WTC11 (cell line): ENCODE data around the gene DNASE2B. TPM values are rescaled to one million over a fixed set of nuclear protein-coding genes. Genes with fewer than 3 reads are reported as not detected.

ENCODE experiments used
- ATAC-seq: fragments of 200-7000 bp; cut with Tn5 transposase; 2 replicates; pipeline ENCODE4 v1.10.0; 2021; ENCODE audit warnings: mild to moderate bottlenecking, moderate library complexity
- CTCF ChIA-PET: fragments of 300-600 bp; sonication (Branson Sonifier 250); formaldehyde crosslinking; loops from one replicate; lab custom pipeline; 2021; ENCODE audit warnings: antibody characterized with exemption; lab: Charles Lee
- POLR2A ChIA-PET: fragments of 350-600 bp; sonication (Branson Sonifier 250); formaldehyde crosslinking; loops from one replicate; lab custom pipeline; 2021; ENCODE audit warnings: antibody characterized with exemption; lab: Charles Lee
- DNase-seq: peaks from one replicate; pipeline ENCODE4 v3.0.0; 2021; ENCODE audit warnings: low spot score
- H3K27ac Mint-ChIP-seq: 2 replicates; pipeline ENCODE4 v1.8.0; 2021; ENCODE audit warnings: mixed read lengths
- H3K27me3 Mint-ChIP-seq: 2 replicates; pipeline ENCODE4 v1.8.0; 2021; ENCODE audit warnings: low read depth, mild to moderate bottlenecking, moderate library complexity, mixed read lengths
- H3K36me3 Mint-ChIP-seq: 2 replicates; pipeline ENCODE4 v1.8.0; 2021; ENCODE audit warnings: mixed read lengths
- H3K4me1 Mint-ChIP-seq: 2 replicates; pipeline ENCODE4 v1.8.0; 2022; ENCODE audit warnings: mixed read lengths
- H3K4me3 Mint-ChIP-seq: 2 replicates; pipeline ENCODE4 v1.8.0; 2021; ENCODE audit warnings: mild to moderate bottlenecking, moderate library complexity, mixed read lengths
- H3K9me3 Mint-ChIP-seq: 2 replicates; pipeline ENCODE4 v1.8.0; 2021; ENCODE audit warnings: mixed read lengths
- ELF4 ChIP-seq: sonication (generic); formaldehyde crosslinking; IDR thresholded peaks from 2 replicates; pipeline ENCODE4 v1.8.1; 2022; ENCODE audit warnings: low read depth, mild to moderate bottlenecking, moderate library complexity, missing genetic modification reagents
- FOXP1 ChIP-seq: sonication (generic); formaldehyde crosslinking; IDR thresholded peaks from 2 replicates; pipeline ENCODE4 v1.8.0; 2022; ENCODE audit warnings: missing genetic modification reagents, mild to moderate bottlenecking, moderate library complexity, borderline replicate concordance
- GRHL2 ChIP-seq: fragments of 250-450 bp; sonication (Bioruptor Pico); IDR thresholded peaks from 2 replicates; pipeline ENCODE4 v1.8.0; 2022; ENCODE audit warnings: mild to moderate bottlenecking, moderate library complexity; ENCODE audit not compliant: insufficient replicate concordance, severe bottlenecking
- GTF2I ChIP-seq: fragments of 250-450 bp; sonication (Bioruptor Pico); conservative IDR thresholded peaks from 2 replicates; pipeline ENCODE4 v1.4.0; 2021; ENCODE audit warnings: mild to moderate bottlenecking
- HMGA2 ChIP-seq: fragments of 250-450 bp; sonication (Bioruptor Pico); IDR thresholded peaks from 2 replicates; pipeline ENCODE4 v1.4.0; 2021; ENCODE audit warnings: mild to moderate bottlenecking, moderate library complexity
- NR3C1 ChIP-seq: sonication (generic); formaldehyde crosslinking; conservative IDR thresholded peaks from 2 replicates; pipeline ENCODE4 v1.8.1; 2023; ENCODE audit warnings: low read depth, mild to moderate bottlenecking, missing genetic modification reagents
- SMAD4 ChIP-seq: sonication (generic); formaldehyde crosslinking; IDR thresholded peaks from 2 replicates; pipeline ENCODE4 v1.8.0; 2022; ENCODE audit warnings: mild to moderate bottlenecking, missing genetic modification reagents
- SP1 ChIP-seq: sonication (generic); formaldehyde crosslinking; conservative IDR thresholded peaks from 2 replicates; pipeline ENCODE4 v1.8.1; 2022; ENCODE audit warnings: missing genetic modification reagents
- TCF7 ChIP-seq: sonication (generic); formaldehyde crosslinking; IDR thresholded peaks from 2 replicates; pipeline ENCODE4 v1.8.0; 2022; ENCODE audit warnings: mild to moderate bottlenecking, low read depth, missing genetic modification reagents, moderate library complexity
- TP53 ChIP-seq: sonication (generic); formaldehyde crosslinking; IDR thresholded peaks from 2 replicates; pipeline ENCODE4 v1.8.1; 2023; ENCODE audit warnings: mild to moderate bottlenecking, missing genetic modification reagents
- ZNF263 ChIP-seq: sonication (generic); formaldehyde crosslinking; IDR thresholded peaks from 2 replicates; pipeline ENCODE4 v1.8.1; 2022; ENCODE audit warnings: low read depth, mild to moderate bottlenecking, moderate library complexity, missing genetic modification reagents
- ZNF416 ChIP-seq: fragments of 250-450 bp; sonication (Bioruptor Pico); IDR thresholded peaks from 2 replicates; pipeline ENCODE4 v1.9.0; 2021; ENCODE audit warnings: mild to moderate bottlenecking, inconsistent platforms
- total RNA-seq: library from RNA; stranded (reverse); gene quantifications from 3 replicates; pipeline ENCODE4 v1.2.3, GENCODE V29; 2021
- TF ChIP-seq, protein P1 (sequence below): sonication (generic); formaldehyde crosslinking; IDR thresholded peaks from 2 replicates; pipeline ENCODE4 v1.8.0; 2023; ENCODE audit warnings: missing genetic modification reagents
- TF ChIP-seq, protein P2 (sequence below): fragments of 250-450 bp; sonication (Bioruptor Pico); IDR thresholded peaks from 2 replicates; pipeline ENCODE4 v1.9.0; 2021; ENCODE audit warnings: mild to moderate bottlenecking
- TF ChIP-seq, protein P3 (sequence below): fragments of 250-450 bp; sonication (Bioruptor Pico); IDR thresholded peaks from 2 replicates; pipeline ENCODE4 v1.9.0; 2021; ENCODE audit warnings: mild to moderate bottlenecking, borderline replicate concordance
- TF ChIP-seq, protein P4 (sequence below): sonication (generic); formaldehyde crosslinking; IDR thresholded peaks from 2 replicates; pipeline ENCODE4 v1.8.0; 2023; ENCODE audit warnings: mild to moderate bottlenecking, missing genetic modification reagents

The DNASE2B gene
- total RNA-seq, 1 experiment from 2014 or later, result 0.15 TPM

DNA sequence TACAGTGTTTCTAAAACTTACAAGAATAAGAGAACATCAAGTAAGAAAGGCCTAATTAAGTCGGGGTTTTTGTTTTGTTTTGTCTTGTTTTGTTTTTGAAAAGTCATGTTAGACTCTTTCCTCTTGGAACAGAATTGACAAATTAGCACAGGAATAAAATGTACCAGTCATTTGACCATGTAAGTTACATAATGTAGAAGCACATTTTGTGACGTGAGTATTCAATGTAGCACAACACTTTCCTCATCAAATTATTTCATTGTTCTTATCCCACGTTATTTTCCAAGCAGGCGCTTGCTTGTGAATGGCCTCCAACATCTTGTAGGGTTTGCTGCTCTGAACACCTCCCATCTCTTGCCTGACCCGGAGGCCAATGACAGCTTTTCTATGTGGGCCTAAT is 34.7 kb upstream of the DNASE2B start:
- Mint-ChIP-seq H3K27me3 (no peaks in the 10 kb centered on the region; the same call in 1 of the 2 replicates), H3K27ac (no peak overlapping the region), H3K9me3 (0 out of 2 replicates have a peak, but pooled peaks cover 5% of the 10 kb centered on the region), H3K4me1 (no peaks in the 10 kb centered on the region), H3K36me3 (no peaks in the 10 kb centered on the region), H3K4me3 (no peak overlapping the region)
- TF ChIP-seq NR3C1 (CRISPR knock-in tag) (no peak), ELF4 (CRISPR knock-in tag) (no peak), FOXP1 (CRISPR knock-in tag) (no peak), ZNF416 (no peak), SMAD4 (CRISPR knock-in tag) (no peak), GRHL2 (CRISPR knock-in tag) (no peak), TP53 (CRISPR knock-in tag) (no peak)
- TF ChIP-seq, protein P1, sequence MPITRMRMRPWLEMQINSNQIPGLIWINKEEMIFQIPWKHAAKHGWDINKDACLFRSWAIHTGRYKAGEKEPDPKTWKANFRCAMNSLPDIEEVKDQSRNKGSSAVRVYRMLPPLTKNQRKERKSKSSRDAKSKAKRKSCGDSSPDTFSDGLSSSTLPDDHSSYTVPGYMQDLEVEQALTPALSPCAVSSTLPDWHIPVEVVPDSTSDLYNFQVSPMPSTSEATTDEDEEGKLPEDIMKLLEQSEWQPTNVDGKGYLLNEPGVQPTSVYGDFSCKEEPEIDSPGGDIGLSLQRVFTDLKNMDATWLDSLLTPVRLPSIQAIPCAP (CRISPR knock-in tag), result no peak
- TF ChIP-seq, protein P2, sequence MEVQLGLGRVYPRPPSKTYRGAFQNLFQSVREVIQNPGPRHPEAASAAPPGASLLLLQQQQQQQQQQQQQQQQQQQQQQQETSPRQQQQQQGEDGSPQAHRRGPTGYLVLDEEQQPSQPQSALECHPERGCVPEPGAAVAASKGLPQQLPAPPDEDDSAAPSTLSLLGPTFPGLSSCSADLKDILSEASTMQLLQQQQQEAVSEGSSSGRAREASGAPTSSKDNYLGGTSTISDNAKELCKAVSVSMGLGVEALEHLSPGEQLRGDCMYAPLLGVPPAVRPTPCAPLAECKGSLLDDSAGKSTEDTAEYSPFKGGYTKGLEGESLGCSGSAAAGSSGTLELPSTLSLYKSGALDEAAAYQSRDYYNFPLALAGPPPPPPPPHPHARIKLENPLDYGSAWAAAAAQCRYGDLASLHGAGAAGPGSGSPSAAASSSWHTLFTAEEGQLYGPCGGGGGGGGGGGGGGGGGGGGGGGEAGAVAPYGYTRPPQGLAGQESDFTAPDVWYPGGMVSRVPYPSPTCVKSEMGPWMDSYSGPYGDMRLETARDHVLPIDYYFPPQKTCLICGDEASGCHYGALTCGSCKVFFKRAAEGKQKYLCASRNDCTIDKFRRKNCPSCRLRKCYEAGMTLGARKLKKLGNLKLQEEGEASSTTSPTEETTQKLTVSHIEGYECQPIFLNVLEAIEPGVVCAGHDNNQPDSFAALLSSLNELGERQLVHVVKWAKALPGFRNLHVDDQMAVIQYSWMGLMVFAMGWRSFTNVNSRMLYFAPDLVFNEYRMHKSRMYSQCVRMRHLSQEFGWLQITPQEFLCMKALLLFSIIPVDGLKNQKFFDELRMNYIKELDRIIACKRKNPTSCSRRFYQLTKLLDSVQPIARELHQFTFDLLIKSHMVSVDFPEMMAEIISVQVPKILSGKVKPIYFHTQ (CRISPR knock-in tag), result no peak
- TF ChIP-seq, protein P3, sequence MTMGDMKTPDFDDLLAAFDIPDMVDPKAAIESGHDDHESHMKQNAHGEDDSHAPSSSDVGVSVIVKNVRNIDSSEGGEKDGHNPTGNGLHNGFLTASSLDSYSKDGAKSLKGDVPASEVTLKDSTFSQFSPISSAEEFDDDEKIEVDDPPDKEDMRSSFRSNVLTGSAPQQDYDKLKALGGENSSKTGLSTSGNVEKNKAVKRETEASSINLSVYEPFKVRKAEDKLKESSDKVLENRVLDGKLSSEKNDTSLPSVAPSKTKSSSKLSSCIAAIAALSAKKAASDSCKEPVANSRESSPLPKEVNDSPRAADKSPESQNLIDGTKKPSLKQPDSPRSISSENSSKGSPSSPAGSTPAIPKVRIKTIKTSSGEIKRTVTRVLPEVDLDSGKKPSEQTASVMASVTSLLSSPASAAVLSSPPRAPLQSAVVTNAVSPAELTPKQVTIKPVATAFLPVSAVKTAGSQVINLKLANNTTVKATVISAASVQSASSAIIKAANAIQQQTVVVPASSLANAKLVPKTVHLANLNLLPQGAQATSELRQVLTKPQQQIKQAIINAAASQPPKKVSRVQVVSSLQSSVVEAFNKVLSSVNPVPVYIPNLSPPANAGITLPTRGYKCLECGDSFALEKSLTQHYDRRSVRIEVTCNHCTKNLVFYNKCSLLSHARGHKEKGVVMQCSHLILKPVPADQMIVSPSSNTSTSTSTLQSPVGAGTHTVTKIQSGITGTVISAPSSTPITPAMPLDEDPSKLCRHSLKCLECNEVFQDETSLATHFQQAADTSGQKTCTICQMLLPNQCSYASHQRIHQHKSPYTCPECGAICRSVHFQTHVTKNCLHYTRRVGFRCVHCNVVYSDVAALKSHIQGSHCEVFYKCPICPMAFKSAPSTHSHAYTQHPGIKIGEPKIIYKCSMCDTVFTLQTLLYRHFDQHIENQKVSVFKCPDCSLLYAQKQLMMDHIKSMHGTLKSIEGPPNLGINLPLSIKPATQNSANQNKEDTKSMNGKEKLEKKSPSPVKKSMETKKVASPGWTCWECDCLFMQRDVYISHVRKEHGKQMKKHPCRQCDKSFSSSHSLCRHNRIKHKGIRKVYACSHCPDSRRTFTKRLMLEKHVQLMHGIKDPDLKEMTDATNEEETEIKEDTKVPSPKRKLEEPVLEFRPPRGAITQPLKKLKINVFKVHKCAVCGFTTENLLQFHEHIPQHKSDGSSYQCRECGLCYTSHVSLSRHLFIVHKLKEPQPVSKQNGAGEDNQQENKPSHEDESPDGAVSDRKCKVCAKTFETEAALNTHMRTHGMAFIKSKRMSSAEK (CRISPR knock-in tag), result no peak
- DNase-seq, result no peak
- no peak for ATAC-seq
- ChIA-PET POLR2A (no interaction called here), CTCF (no interaction called here)

DNA sequence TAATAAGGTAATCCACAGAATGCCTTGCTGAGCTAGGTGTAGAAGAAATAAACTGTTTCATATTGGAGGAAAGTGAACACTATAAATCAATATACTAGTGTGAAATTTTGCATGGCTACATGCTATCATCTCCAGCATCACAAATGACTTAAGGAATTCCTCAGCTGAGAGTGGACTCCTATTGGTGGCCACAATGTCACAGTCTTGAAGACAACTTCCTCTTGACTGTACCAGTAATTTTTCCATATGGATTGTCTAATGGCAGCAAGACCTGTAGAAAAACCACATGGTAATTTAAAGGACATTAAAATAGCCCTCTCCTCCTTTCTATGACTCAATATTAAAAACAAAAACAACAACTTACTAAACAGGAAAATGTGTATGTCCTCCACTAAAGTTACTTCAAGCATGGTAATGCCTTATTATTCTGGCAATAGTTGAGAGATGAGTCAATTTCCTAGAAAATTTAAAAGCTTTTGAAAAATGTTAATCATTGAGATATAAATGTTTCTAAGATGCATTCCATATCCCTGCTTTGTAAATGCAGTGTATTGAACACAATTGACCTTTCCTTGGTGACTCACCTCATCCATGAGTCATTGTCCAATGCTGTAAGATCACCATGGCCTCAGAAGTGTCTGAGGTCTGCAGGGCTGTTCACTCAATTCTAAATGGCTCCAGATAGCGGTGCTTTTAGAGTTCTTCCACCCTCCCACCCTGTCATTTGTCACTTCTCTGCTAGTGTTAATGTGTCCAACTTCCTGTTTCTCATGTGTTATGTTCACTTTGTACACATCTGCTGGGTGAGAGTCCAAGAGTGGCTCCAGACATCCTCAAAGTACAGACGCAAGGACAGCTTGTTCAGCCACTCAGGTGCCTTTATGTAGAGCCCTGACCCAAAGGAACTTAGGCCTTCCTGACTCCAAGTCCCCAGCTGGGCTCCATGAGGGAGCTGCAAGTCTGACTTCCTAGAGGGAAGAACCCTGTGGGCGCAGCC is 32.8 kb upstream of the DNASE2B start:
- POLR2A ChIA-PET, result no interaction called here
- ATAC-seq (no peak), DNase-seq (no peak)
- Mint-ChIP-seq H3K36me3 (no peaks in the 10 kb centered on the region), H3K4me3 (no peak overlapping the region), H3K9me3 (0 out of 2 replicates have a peak, but pooled peaks cover 5% of the 10 kb centered on the region), H3K4me1 (no peaks in the 10 kb centered on the region), H3K27me3 (no peaks in the 10 kb centered on the region; the same call in 1 of the 2 replicates), H3K27ac (no peak overlapping the region)
- CTCF ChIA-PET, result no interaction called here
- TF ChIP-seq, protein P4, sequence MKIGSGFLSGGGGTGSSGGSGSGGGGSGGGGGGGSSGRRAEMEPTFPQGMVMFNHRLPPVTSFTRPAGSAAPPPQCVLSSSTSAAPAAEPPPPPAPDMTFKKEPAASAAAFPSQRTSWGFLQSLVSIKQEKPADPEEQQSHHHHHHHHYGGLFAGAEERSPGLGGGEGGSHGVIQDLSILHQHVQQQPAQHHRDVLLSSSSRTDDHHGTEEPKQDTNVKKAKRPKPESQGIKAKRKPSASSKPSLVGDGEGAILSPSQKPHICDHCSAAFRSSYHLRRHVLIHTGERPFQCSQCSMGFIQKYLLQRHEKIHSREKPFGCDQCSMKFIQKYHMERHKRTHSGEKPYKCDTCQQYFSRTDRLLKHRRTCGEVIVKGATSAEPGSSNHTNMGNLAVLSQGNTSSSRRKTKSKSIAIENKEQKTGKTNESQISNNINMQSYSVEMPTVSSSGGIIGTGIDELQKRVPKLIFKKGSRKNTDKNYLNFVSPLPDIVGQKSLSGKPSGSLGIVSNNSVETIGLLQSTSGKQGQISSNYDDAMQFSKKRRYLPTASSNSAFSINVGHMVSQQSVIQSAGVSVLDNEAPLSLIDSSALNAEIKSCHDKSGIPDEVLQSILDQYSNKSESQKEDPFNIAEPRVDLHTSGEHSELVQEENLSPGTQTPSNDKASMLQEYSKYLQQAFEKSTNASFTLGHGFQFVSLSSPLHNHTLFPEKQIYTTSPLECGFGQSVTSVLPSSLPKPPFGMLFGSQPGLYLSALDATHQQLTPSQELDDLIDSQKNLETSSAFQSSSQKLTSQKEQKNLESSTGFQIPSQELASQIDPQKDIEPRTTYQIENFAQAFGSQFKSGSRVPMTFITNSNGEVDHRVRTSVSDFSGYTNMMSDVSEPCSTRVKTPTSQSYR (CRISPR knock-in tag), result no peak
- TF ChIP-seq ZNF263 (CRISPR knock-in tag) (no peak), FOXP1 (CRISPR knock-in tag) (no peak), TCF7 (CRISPR knock-in tag) (no peak), SP1 (CRISPR knock-in tag) (no peak), GTF2I (no peak), HMGA2 (CRISPR knock-in tag) (no peak)
